Neural cell (in vitro differentiated cells): Measurements from ENCODE around the gene PTPN1.

Experiments used
- CTCF ChIP-seq: fragments of 450-650 bp; IDR thresholded peaks from 2 replicates; pipeline ENCODE4 v1.5.1; 2014; ENCODE audit warnings: antibody characterized with exemption, mild to moderate bottlenecking, moderate library complexity; ENCODE audit not compliant: poor library complexity, severe bottlenecking
- EP300 ChIP-seq: fragments of 450-650 bp; conservative IDR thresholded peaks from 2 replicates; pipeline ENCODE4 v1.6.1; 2014; ENCODE audit warnings: antibody characterized with exemption, mild to moderate bottlenecking, moderate library complexity; ENCODE audit not compliant: poor library complexity, severe bottlenecking
- EZH2 ChIP-seq: fragments of 200-600, 300-800 bp; shearing (Covaris generic), sonication (generic); IDR thresholded peaks from 2 replicates; pipeline ENCODE4 v1.6.1; 2014; ENCODE audit warnings: antibody characterized with exemption, low read length, borderline replicate concordance, mild to moderate bottlenecking; ENCODE audit not compliant: insufficient read depth, poor library complexity, severe bottlenecking
- MXI1 ChIP-seq: fragments of 450-650 bp; conservative IDR thresholded peaks from 2 replicates; pipeline ENCODE4 v1.6.1; 2014; ENCODE audit warnings: antibody characterized with exemption, mild to moderate bottlenecking; ENCODE audit not compliant: poor library complexity, severe bottlenecking
- POLR2AphosphoS5 ChIP-seq: IDR thresholded peaks from 2 replicates; pipeline ENCODE4 v1.6.1; 2012
- RAD21 ChIP-seq: fragments of 450-650 bp; conservative IDR thresholded peaks from 2 replicates; pipeline ENCODE4 v1.6.1; 2014; ENCODE audit warnings: antibody characterized with exemption, mild to moderate bottlenecking, moderate library complexity
- REST ChIP-seq: IDR thresholded peaks from 2 replicates; pipeline ENCODE4 v1.6.1; 2012; ENCODE audit warnings: borderline replicate concordance
- TAF1 ChIP-seq: IDR thresholded peaks from 2 replicates; pipeline ENCODE4 v1.6.1; 2012; ENCODE audit warnings: low read depth

GRCh38 chr20:50469796-50470195 is 40.4 kb upstream of the PTPN1 start:
- TF ChIP-seq TAF1 (no peak), EZH2 (no peak), CTCF (no peak), EP300 (no peak), POLR2AphosphoS5 (no peak), MXI1 (no peak), RAD21 (no peak), REST (no peak)
